Activated naive CD4-positive, alpha-beta T cell treated with anti-CD3 and anti-CD28 coated beads for 36 hours (primary cell): ENCODE measurements around the gene SESN2. TPM values are rescaled to one million over a fixed set of nuclear protein-coding genes. Genes with fewer than 3 reads are reported as not detected.
A peak's percentile ranks its signal among the peaks of the same experiment; 100 is the strongest.

ENCODE experiments used
- CTCF ChIA-PET: fragments of 350-600 bp; sonication (Branson Sonifier 250); formaldehyde crosslinking; loops from one replicate; lab custom pipeline; 2021; ENCODE audit warnings: antibody characterized with exemption; lab: Charles Lee
- DNase-seq: peaks from one replicate; pipeline ENCODE4 v3.0.0-alpha.2; 2020
- H3K27ac Mint-ChIP-seq: one replicate; pipeline ENCODE4 v1.8.0; 2021; ENCODE audit warnings: mild to moderate bottlenecking, mixed read lengths
- H3K27me3 Mint-ChIP-seq: one replicate; pipeline ENCODE4 v1.8.0; 2021; ENCODE audit warnings: low read depth, mixed read lengths
- H3K36me3 Mint-ChIP-seq: one replicate; pipeline ENCODE4 v1.8.0; 2021; ENCODE audit warnings: low read depth, mixed read lengths
- H3K4me1 Mint-ChIP-seq: one replicate; pipeline ENCODE4 v1.8.0; 2021; ENCODE audit warnings: low read depth, mixed read lengths
- H3K4me3 Mint-ChIP-seq: one replicate; pipeline ENCODE4 v1.8.0; 2021; ENCODE audit warnings: mild to moderate bottlenecking, moderate library complexity, mixed read lengths
- H3K9me3 Mint-ChIP-seq: one replicate; pipeline ENCODE4 v1.8.0; 2021; ENCODE audit warnings: mixed read lengths
- intact Hi-C: fragments of 100-400 bp; cut with micrococcal nuclease; formaldehyde crosslinking; loops from one replicate; pipeline ENCODE4 v1.15.1; 2023
- total RNA-seq, 2 experiments: library from RNA; stranded (reverse); gene quantifications; one replicate each; pipeline ENCODE4 v1.2.3, GENCODE V29; 2021

Gene SESN2
- total RNA-seq, 2 experiments from 2014 or later = 46.2 to 46.9 TPM

DNA sequence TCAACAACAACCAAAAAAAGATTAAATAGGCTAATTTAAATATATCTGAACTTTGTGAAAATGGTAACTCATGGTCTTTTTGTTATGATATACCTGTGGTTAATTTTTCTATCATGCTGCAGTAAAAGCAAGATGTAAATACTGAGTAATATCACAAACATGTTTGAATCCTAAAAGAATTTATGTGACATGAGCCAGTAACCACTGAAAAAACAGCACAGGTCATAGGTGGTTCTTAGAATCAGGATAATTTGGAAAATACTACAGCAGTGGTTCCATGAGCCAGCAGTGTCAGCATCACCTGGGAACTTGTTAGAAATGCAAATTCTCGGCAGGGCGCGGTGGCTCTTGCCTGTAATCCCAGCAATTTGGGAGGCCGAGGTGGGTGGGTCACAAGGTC is 19.3 kb upstream of the SESN2 start:
- no peak overlapping the region for H3K27ac Mint-ChIP-seq
- no peaks in the 10 kb centered on the region for H3K9me3 Mint-ChIP-seq
- intact Hi-C loops = no loop called here
- peaks cover 25% of the 10 kb centered on the region for H3K4me1 Mint-ChIP-seq
- CTCF ChIA-PET = interaction anchor here (0.6 kb wide), 1 partner anchor 114 kb away, joined by 3 read pairs; no protein-coding TSS in a partner anchor
- no peak for DNase-seq
- no peaks in the 10 kb centered on the region for H3K27me3 Mint-ChIP-seq
- no peaks in the 10 kb centered on the region for H3K36me3 Mint-ChIP-seq
- no peak overlapping the region for H3K4me3 Mint-ChIP-seq

DNA sequence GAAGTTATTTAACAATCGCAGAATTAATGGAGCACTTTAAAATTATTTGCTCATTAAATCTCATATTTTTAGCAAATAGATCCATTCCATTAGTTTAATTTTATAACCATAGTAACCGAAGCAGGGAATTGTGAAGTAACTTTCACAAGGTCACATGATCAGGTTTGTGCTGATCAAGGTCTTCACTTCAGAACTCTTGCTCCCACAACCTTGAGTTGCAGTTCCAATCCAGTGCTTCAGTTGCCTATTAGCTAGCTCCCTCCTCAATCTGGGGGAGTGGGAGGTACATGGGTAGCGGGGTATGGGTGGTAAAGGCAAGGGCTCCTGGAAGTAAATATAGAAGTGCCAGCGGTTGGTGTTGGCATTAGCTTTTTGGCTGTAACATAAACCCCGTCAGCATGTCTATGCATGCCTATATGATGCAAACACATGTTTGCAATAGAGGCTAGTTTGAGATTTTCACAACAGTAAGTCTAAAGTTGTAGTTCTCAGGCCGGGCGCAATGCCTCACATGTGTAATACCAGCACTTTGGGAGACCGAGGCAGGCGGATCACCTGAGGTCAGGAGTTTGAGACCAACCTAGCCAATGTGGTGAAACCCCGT is 17.6 kb upstream of the SESN2 start:
- H3K27me3 Mint-ChIP-seq = no peaks in the 10 kb centered on the region
- H3K27ac Mint-ChIP-seq = no peak overlapping the region
- H3K4me1 Mint-ChIP-seq = peaks cover 30% of the 10 kb centered on the region
- DNase-seq = no peak
- H3K4me3 Mint-ChIP-seq = no peak overlapping the region
- H3K9me3 Mint-ChIP-seq = no peaks in the 10 kb centered on the region
- no peaks in the 10 kb centered on the region for H3K36me3 Mint-ChIP-seq
- CTCF ChIA-PET = no interaction called here
- intact Hi-C loops = no loop called here

DNA sequence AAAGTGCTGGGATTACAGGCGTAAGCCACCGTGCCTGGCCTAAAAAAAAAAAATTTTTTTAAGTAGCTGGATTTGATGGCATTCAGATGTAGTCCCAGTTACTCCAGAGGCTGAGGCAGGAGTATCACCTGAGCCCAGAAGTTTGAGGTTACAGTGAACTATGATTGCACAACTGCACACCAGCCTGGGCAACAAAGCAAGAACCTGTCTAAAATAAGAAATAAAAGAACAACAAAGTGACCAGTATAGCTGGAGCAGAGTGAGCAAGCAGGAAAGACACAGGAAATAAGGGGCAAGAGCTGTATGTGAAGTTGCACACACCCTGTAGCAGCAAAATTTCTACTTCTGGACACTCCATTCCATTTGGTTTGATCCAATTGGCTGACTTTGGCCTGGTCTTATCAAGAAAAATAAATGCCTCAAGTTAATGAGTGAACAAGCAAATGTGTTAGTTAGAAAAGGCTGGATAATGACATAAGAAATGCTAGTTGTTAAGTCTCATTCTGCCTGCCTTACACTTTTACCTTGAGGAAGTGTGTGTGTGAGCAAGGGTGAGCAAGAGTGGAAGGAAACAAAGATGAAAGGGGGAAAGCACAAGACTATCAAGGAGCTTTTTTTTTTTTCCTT is 15.5 kb upstream of the SESN2 start:
- Mint-ChIP-seq H3K4me3 (peak overlapping the region; percentile 20), H3K27ac (peak overlapping the region; percentile 92), H3K9me3 (no peaks in the 10 kb centered on the region), H3K4me1 (peaks cover 45% of the 10 kb centered on the region), H3K27me3 (no peaks in the 10 kb centered on the region), H3K36me3 (no peaks in the 10 kb centered on the region)
- intact Hi-C loops = no loop called here
- CTCF ChIA-PET = interaction anchor here (0.6 to 2.1 kb wide), 3 partner anchors 116 to 154 kb away, joined by 4 to 6 read pairs (median 4); no protein-coding TSS in a partner anchor
- no peak for DNase-seq

DNA sequence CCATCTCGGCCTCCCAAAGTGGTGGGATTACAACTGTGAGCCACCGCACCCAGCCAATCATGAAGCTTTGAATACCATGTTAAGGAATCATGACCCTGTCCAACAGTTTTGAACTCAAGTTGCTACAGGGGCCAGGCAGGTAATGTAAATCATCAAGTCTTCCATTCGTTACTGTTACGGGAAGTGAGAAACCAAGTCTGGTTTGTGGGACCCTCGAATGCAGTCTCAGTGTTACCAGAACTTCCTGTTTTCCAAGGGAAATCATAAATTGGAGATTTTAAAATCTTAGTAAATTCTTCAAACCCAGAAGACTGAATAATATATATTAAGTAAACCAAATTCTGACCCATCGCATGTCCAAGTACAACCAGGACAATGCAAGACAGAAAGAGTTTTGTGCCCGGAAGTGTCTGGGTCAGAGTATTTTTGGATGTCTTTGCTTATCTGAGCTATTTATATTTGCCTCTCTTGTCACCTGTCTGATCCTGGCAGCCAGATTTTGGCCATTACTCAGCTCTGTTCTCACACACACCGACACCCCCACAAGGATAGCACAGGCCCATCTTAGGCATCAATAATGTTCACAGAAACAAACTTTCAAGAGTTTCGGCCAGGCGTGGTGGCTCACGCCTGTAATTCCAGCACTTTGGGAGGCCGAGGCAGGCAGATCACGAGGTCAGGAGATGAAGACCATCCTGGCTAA is 14.6 kb upstream of the SESN2 start:
- Mint-ChIP-seq H3K9me3 (no peaks in the 10 kb centered on the region), H3K4me3 (peak overlapping the region; percentile 20), H3K4me1 (peaks cover 54% of the 10 kb centered on the region), H3K36me3 (no peaks in the 10 kb centered on the region), H3K27ac (peak overlapping the region; percentile 92), H3K27me3 (no peaks in the 10 kb centered on the region)
- no peak for DNase-seq
- intact Hi-C loops = loop anchor here (5.0 kb wide), 4 partner anchors 338 to 643 kb away; partner anchors contain the start of genes GMEB1 and YTHDF2
- CTCF ChIA-PET = interaction anchor here (0.6 to 2.1 kb wide), 3 partner anchors 115 to 155 kb away, joined by 4 to 6 read pairs (median 4); no protein-coding TSS in a partner anchor

DNA sequence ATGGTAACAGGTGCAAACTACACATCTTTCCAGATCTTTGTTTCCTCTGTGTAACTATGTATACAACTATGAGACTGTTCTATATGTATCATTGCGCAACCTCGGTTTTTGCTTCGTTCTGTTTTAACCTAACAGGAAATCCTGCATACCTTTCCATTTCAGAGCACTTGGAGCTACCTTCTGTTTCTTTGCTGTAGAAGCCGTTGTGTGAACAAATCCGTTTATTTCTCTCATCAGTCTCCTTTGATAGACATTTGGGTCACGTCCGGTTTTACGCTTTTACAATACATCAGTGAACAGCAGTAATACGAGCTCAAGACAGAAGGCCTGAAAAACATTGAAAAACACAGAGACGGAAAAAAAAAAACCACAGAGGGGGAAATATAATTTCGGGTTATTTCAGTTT is 12.9 kb upstream of the SESN2 start:
- CTCF ChIA-PET = interaction anchor here (0.9 to 1.3 kb wide), 3 partner anchors 9 to 113 kb away, joined by 3 to 7 read pairs (median 4); no protein-coding TSS in a partner anchor
- peaks cover 58% of the 10 kb centered on the region for H3K4me1 Mint-ChIP-seq
- intact Hi-C loops = loop anchor here (1.0 to 5.0 kb wide), 7 partner anchors 10 to 641 kb away; partner anchors contain the start of genes ATP5IF1, GMEB1, RNU11 and YTHDF2
- H3K36me3 Mint-ChIP-seq = no peaks in the 10 kb centered on the region
- DNase-seq = peak; percentile 73
- H3K27ac Mint-ChIP-seq = peak overlapping the region; percentile 97
- H3K27me3 Mint-ChIP-seq = no peaks in the 10 kb centered on the region
- peak overlapping the region; percentile 83 for H3K4me3 Mint-ChIP-seq
- H3K9me3 Mint-ChIP-seq = no peaks in the 10 kb centered on the region

DNA sequence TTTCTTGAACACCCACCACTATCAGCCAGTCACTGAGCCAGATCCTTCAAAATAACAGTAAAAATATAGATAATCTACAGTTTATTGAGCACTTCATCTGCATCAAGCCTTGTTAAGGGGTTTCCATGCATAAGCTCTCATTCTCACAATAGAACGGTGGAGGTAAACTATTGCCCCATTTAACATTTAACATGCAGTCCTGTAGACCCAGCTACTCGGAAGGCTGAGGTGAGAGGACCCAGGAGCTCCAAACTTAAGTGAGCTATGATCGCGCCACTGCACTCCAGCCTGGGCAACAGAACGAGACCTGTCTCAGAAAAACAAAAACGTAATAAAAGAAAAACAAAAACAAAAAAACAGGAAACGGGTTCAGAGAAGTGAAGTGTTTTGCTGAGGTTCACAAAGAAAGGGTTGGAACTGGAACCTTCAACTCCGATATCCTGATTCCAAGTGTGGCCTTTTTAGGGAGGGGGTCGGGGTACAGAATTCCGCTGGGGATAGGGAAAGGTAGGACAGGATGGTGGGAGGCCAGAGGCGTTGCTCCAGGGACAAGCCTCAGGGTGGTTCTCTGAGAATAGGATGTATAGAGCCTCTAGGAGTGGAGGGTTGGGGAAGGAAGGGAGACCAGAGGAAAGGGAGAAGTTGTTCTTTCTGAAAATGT is 11.6 kb upstream of the SESN2 start:
- H3K4me3 Mint-ChIP-seq = peak overlapping the region; percentile 83

DNA sequence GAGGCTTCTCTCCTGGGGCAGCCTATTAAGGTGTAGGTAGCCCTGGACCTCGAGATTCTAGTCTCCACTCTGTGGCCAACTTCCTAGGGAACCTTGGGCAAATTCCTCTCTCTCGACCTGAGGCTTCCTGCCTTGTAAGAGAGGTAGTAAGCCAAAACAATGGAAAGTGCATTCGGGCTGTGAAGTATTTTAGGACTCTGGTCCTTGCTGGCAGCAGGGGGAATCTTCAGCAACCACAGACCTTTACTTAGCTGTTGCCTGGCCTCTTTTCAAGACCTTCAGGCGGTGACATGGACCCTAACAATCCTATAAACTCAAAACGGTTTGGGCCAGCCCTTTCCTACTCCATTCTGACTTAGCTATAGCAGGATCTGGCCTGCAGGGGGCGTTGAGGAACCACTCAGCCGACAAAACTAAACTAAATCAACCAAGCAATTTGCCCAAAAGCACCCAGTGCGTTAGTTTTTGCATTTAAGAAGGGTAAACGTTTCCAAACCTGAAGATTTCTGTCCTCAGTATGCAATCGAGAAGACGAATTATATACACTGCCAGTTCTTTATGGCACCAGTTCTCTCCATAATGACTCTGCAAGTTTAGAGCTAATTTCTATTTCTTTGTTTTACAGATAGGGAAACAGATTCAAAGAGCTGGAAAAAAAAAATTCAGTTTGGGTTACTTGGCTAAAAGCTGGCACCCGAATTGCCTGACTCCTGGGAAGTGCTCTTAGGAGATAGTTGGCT is 10.9 kb upstream of the SESN2 start:
- Mint-ChIP-seq H3K27me3 (no peaks in the 10 kb centered on the region), H3K27ac (peak overlapping the region; percentile 97), H3K4me3 (peak overlapping the region; percentile 56), H3K4me1 (peaks cover 52% of the 10 kb centered on the region), H3K36me3 (no peaks in the 10 kb centered on the region), H3K9me3 (no peaks in the 10 kb centered on the region)
- CTCF ChIA-PET = interaction anchor here (0.6 to 2.8 kb wide), 39 partner anchors 8 to 629 kb away, joined by 3 to 50 read pairs (median 4); partner anchors contain the start of genes ATP5IF1, EYA3, MED18 and SESN2
- DNase-seq = peak; percentile 93
- intact Hi-C loops = loop anchor here (1.0 to 5.0 kb wide), 10 partner anchors 11 to 639 kb away; partner anchors contain the start of genes GMEB1, MED18, SESN2 and YTHDF2

More for the DNA sequence above, 11.6 kb upstream of the SESN2 start:
- no peaks in the 10 kb centered on the region for H3K9me3 Mint-ChIP-seq
- peak overlapping the region; percentile 97 for H3K27ac Mint-ChIP-seq
- H3K27me3 Mint-ChIP-seq = no peaks in the 10 kb centered on the region
- no peaks in the 10 kb centered on the region for H3K36me3 Mint-ChIP-seq
- H3K4me1 Mint-ChIP-seq = peaks cover 57% of the 10 kb centered on the region
- CTCF ChIA-PET = interaction anchor here (0.6 to 2.8 kb wide), 22 partner anchors 8 to 630 kb away, joined by 3 to 50 read pairs (median 5); partner anchors contain the start of genes ATP5IF1, EYA3, MED18 and SESN2
- intact Hi-C loops = loop anchor here (1.0 to 5.0 kb wide), 13 partner anchors 79 to 640 kb away; partner anchors contain the start of genes GMEB1, MED18, RNU11 and YTHDF2
- DNase-seq = no peak

DNA sequence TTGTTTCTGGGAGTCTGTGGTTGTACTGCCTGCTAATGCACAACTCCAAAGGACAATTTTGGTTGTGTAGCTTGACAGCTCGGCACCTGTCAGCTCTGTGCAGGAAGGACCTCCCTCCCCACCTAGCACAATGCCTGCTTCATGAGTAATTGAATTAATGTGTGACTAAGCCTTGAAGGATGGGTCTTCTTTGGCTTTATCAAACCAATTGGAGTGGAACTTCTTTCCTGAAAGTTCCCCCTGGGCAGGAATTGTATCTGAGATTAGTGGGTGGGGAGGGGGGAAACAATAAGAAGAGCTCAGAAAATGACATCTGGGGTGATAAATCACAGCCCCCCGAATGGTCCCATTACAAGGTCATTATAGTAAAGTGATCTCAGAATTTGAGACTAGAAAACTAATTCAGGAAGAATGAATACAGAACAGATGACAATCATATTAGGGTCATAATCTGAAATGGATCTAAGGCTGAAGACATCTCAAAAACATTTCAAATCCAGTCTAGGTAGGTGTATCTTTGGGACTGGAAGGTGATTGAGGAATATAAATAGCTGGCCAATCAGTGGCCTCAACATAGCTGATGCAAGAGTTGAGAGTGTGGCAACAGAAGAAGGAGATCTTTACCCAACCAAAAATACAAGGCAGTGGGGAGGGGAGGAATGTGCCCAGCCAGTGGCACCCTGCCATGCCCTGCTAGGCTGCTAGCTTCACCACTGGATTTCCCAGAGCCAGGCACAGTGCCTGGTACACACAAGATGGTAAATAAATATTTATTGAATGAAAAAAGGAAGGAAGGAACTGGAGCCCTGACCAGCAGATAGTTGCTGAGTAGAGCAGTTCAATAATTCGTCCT is 10.1 kb upstream of the SESN2 start:
- DNase-seq = peak; percentile 71
- Mint-ChIP-seq H3K4me3 (peak overlapping the region; percentile 56), H3K4me1 (peaks cover 46% of the 10 kb centered on the region), H3K36me3 (no peaks in the 10 kb centered on the region), H3K27ac (peak overlapping the region; percentile 97), H3K27me3 (no peaks in the 10 kb centered on the region), H3K9me3 (no peaks in the 10 kb centered on the region)
- CTCF ChIA-PET = interaction anchor here (0.6 to 2.8 kb wide), 34 partner anchors 10 to 355 kb away, joined by 3 to 50 read pairs (median 4); partner anchors contain the start of genes ATP5IF1, EYA3, MED18 and SESN2
- intact Hi-C loops = loop anchor here (1.0 to 5.0 kb wide), 6 partner anchors 10 to 638 kb away; partner anchors contain the start of genes GMEB1, SESN2 and YTHDF2

DNA sequence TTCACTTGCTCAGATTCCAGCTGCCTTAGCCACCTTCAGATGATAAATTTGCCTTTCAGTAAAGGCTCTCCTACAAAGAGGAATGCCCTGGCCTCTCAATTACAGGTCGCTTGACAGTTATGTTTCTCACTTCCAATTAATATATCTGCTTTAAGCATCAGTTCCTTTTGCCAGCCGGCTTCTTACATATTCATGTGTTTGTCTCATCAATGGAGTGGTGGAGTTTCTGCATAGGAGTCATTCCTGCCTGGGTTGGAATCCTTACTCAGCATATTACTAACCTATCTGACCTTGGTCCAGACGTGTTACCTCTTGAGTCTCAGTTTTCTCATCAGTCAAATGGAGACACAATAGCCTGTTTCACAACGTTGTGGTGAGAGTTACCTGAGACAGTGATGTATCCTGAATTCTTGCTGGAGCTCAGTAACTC is 9.4 kb upstream of the SESN2 start:
- Mint-ChIP-seq H3K4me1 (peaks cover 39% of the 10 kb centered on the region), H3K36me3 (no peaks in the 10 kb centered on the region), H3K4me3 (no peak overlapping the region), H3K27ac (peak overlapping the region; percentile 97), H3K27me3 (no peaks in the 10 kb centered on the region), H3K9me3 (no peaks in the 10 kb centered on the region)
- intact Hi-C loops = loop anchor here (1.0 to 5.0 kb wide), 6 partner anchors 9 to 637 kb away; partner anchors contain the start of genes GMEB1, SESN2 and YTHDF2
- CTCF ChIA-PET = interaction anchor here (1.0 to 2.8 kb wide), 6 partner anchors 9 to 257 kb away, joined by 3 to 50 read pairs (median 10); partner anchors contain the start of genes ATP5IF1 and SESN2
- DNase-seq = no peak

DNA sequence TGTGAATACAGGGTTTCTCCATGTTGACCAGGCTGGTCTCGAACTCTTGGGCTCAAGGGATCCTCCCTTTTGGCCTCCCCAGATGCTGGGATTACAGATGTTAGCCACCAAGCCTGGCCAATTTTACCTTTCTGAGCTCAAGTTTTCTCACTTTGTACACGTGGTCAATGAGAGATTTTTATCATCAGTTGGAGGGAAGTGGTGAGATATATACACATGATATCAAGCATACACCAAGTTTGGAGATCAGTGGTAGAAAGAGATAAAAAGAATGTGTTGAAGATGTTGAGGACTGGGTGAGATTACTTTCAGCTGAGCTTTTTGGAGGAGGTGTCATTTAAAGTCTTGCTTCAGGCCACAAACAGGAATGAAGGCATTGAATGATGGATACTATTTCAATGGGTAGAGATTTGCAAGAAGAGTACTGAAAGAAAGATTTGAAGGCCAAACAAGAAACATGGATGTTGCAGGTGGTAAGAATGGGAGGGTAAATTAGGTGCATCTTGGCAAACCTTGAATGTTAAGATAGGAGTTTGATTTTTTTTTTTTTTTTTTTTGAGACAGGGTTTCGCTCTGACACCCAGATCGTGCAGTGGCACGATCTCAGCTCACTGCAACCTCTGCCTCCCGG is 3.0 kb upstream of the SESN2 start:
- H3K27ac Mint-ChIP-seq = peak overlapping the region; percentile 24
- peaks cover 8% of the 10 kb centered on the region for H3K36me3 Mint-ChIP-seq
- intact Hi-C loops = loop anchor here (5.0 kb wide), 1 partner anchor 484 kb away; the partner anchor contains the start of gene STX12
- H3K4me1 Mint-ChIP-seq = peaks cover 35% of the 10 kb centered on the region
- no peaks in the 10 kb centered on the region for H3K9me3 Mint-ChIP-seq
- CTCF ChIA-PET = interaction anchor here (0.7 kb wide), 1 partner anchor 9 kb away, joined by 5 read pairs; no protein-coding TSS in a partner anchor
- DNase-seq = no peak
- no peak overlapping the region for H3K4me3 Mint-ChIP-seq
- no peaks in the 10 kb centered on the region for H3K27me3 Mint-ChIP-seq
